HEK293T (cell line): ENCODE results near the gene TLE3.

ENCODE experiments used
- ARNT ChIP-seq: fragments of 450-650 bp; IDR thresholded peaks from 2 replicates; pipeline ENCODE4 v1.6.1; 2017; ENCODE audit warnings: mild to moderate bottlenecking
- BHLHE40 ChIP-seq: fragments of 450-650 bp; IDR thresholded peaks from 2 replicates; pipeline ENCODE4 v1.6.1; 2016; ENCODE audit warnings: mild to moderate bottlenecking, moderate library complexity, borderline replicate concordance
- CTBP1 ChIP-seq: fragments of 450-650 bp; IDR thresholded peaks from 2 replicates; pipeline ENCODE4 v1.6.1; 2016; ENCODE audit warnings: borderline replicate concordance
- ELF4 ChIP-seq: fragments of 450-650 bp; IDR thresholded peaks from 2 replicates; pipeline ENCODE4 v1.6.1; 2017; ENCODE audit warnings: antibody characterized with exemption
- FOXM1 ChIP-seq: fragments of 450-650 bp; IDR thresholded peaks from 2 replicates; pipeline ENCODE4 v1.6.1; 2017; ENCODE audit warnings: mild to moderate bottlenecking, borderline replicate concordance
- LEF1 ChIP-seq: fragments of 450-650 bp; IDR thresholded peaks from 2 replicates; pipeline ENCODE4 v1.6.1; 2017; ENCODE audit warnings: mild to moderate bottlenecking, borderline replicate concordance
- NFRKB ChIP-seq: fragments of 450-650 bp; IDR thresholded peaks from 2 replicates; pipeline ENCODE4 v1.6.1; 2016; ENCODE audit warnings: mild to moderate bottlenecking, moderate library complexity
- SP1 ChIP-seq: fragments of 450-650 bp; IDR thresholded peaks from 2 replicates; pipeline ENCODE4 v1.6.1; 2017
- TARDBP ChIP-seq: fragments of 450-650 bp; IDR thresholded peaks from 2 replicates; pipeline ENCODE4 v1.6.1; 2016

GRCh38 chr15:70133296-70133695, 35.6 kb upstream of the TLE3 start:
- TF ChIP-seq TARDBP (no peak), FOXM1 (no peak), ARNT (no peak), NFRKB (no peak), LEF1 (no peak), BHLHE40 (no peak), ELF4 (no peak), SP1 (no peak), CTBP1 (no peak)
